Adipose tissue (tissue), 3 donors: Measurements from ENCODE around the gene COL4A6. TPM values are rescaled to one million over a fixed set of nuclear protein-coding genes. Genes with fewer than 3 reads are reported as not detected.

Source experiments
- H3K27ac ChIP-seq: one replicate; pipeline ENCODE4 v1.5.1; 2013; ENCODE audit warnings: low read depth, low read length
- WGBS, 3 donors: extraction: QIAGEN DNeasy Blood & Tissue Kit; methylation state at CpG; one replicate each; pipeline ENCODE4 v1.1.7; 2013; 5-methylcytosine and 5-hydroxymethylcytosine counted together
- polyA plus RNA-seq, 3 donors: library from polyadenylated mRNA; stranded (reverse); fragments of 200-250 nt; gene quantifications; one replicate each; pipeline ENCODE4 v1.2.3, GENCODE V29; 2013
- donor health status: healthy with polysubstance abuse.
- donor health status: Bipolar disorder and iron deficiency.
- donor health status: healthy.

COL4A6 gene
- polyA plus RNA-seq, 3 donors = 0.14 to 1.2 (median 0.46) TPM

DNA sequence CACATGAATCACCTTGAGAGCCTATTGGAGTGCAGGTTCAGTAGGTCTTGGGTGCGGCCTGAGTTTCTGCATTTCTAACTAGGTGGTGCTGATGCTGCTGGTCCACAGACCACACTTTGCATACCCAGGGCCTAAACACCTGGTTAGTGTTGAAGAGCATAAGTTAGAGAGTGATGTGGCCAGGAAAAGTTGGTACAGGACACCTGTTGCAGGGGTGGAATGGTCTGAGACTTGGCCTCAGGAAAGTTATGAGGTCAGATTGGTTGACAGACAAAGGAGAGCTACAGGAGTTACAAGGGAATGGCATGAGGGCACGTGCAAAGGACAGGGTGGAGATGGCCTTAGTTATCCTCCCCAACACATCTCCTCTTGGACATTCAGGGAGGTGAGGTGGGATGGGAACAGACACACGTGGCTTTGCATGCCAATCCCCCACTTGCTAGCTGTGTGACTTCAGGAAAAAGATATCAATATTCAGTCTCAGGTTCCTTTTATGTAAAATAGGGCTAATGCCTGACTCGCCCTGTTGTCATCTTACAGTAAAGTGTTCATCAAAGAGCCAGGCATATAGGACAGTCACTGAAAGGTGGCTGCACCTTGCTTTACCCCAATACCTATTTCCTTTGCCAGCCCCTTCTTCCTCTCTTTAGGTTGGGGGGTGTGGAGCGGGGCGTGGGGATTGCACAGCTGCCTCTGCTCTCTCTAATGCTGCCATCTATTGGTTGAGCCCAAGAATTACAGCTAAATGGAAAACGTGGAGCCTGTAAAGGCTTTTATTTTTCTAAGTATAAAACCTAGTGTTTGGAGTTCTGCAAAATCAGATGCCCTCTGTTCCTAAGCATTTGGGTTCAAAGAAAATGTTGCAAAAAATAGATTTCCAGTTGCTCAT is 299.2 kb downstream of the COL4A6 start:
- H3K27ac ChIP-seq = no peak overlapping the region
- 62 to 87% (median 82%) methylated on average over 7 of the region's 7 CpGs for WGBS, 3 donors

DNA sequence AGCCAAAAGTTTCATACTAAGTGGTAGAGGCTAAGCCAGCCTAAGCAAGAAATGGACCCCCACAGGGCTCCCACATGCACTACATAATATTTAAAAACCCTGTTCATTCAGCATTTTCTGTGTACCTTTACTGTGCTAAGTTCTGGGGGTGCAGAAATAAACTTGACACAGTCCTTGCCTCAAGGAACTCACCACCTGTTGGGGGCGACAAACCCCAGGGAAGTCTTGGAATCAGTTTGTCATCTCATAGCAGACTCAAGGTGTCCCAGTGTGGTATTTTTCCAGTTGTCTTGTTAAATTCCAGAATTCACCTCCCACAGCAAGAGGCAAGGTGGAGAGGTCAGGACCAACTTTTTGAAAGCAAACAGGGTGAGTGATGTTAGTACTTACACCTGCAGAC is 303.5 kb downstream of the COL4A6 start:
- WGBS, 3 donors = 56 to 94% (median 87%) methylated on average over 1 of the region's 1 CpG
- H3K27ac ChIP-seq = no peak overlapping the region

DNA sequence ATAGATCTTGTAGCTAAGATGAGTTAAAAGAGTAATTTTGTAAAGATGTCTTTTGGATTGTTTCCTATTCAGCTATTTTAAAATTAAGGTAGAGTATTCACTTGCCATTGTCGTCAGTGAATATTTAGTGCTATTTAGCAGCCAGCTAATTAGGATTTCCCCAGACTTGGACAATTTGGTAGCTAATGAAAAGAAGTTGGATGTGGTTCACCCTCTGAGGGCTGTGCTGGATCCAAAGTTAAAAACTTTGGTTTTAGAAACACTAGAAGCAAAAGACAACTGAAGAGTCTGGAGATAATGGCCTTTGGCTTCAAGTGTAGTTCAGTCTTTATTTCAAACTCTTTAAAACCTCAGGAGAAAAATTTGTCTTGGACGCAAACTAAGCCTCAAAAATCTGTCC is 305.3 kb downstream of the COL4A6 start:
- no peak overlapping the region for H3K27ac ChIP-seq
- 62 to 89% (median 68%) methylated on average over 2 of the region's 2 CpGs for WGBS, 3 donors

DNA sequence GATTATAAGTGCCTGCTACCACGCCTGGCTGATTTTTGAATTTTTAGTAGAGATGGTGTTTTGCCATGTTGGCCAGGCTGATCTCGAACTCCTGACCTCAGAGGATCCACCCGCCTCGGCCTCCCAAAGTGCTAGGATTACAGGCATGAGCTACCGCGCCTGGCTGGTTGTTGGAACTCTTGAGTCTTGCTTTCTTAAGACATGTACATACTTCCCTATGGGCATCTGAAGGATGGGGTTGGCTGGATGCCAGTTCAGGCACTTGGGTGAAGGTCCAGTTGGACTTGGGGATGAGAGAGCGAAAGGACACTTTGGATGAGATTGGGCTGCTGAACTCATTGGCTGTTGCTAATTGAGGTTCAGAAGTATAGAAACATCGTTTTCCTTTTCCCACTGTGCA is 306.2 kb downstream of the COL4A6 start:
- WGBS, 3 donors = 84 to 99% (median 95%) methylated on average over 8 of the region's 8 CpGs
- H3K27ac ChIP-seq = no peak overlapping the region

DNA sequence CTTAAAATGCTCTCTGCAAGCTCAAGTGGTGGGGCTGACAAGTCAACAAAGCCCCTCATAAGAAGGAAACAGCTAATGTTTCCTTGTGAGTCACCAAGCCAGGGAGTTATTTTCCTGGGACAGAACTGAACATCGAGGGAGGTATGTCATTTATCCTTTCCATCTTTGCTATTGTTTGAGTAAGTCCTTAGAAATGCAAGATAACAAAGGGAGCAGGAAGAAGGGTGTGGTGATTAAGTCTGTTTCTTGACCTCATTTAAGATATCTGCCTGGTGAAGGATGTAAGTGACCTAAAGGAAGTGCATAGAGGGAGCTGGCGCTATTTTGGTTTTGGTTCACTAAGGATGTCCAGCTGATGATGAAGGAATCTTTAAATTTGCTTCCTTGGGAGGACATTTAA is 306.8 kb downstream of the COL4A6 start:
- no peak overlapping the region for H3K27ac ChIP-seq
- WGBS, 3 donors = 61 to 72% (median 63%) methylated on average over 2 of the region's 2 CpGs

DNA sequence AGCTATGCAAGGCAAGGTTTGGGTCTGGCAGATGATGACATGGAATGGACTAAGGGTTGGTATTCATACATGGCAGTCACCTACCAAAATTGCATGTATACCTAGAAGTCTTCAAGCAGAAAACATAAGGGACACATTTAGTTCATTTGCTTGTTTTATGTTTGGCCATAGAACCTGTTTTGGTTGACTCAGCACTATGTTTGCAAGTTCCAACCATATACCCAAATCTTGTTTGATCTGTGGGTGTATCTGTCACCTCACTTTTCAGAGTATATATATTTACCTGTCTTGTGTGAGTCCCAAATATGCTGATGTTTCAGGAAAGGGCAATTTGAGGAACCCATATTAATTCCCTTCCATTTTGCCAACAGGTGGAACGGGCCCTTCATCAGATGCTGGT is 307.3 kb downstream of the COL4A6 start:
- H3K27ac ChIP-seq = no peak overlapping the region
- WGBS, 3 donors = 93 to 100% (median 97%) methylated on average over 1 of the region's 1 CpG

DNA sequence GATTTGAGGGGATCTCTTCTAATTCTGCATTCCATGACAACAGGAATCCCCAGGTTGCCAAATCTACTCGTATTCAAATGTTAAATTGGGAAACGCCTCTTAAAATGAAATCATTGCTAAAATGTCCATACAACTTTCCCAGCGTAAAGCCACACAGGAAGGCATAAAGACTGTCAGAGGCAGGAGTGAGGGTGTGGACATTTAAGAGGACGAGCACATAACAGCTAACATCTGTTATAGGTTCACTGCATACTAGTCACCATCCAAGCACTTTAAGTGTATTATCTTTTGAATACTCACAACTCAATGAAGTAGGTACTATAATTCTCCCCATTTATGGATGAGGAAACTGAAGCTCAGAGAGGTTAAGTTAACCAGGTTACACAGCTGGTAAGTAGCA is 311.1 kb downstream of the COL4A6 start:
- 59 to 93% (median 80%) methylated on average over 4 of the region's 4 CpGs for WGBS, 3 donors

DNA sequence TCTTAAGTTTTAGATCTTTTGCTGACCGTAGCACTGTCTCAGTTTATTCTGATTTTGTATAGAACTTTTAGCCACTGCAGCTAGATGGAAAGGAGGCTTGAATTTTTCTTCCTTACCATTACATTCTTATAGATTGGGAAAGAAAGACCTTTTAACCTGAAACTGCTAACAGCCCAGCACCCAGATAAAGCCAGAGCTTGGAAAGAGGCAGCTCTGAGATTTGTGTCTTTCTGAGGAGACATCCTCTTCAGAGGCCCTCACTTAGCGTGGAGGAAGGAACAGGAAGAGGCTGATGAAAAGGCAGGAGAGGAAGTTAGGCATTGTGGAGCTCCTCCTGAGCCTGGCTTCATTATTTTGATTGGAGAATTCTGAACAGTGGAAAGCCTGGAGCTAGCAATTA is 311.6 kb downstream of the COL4A6 start:
- 71 to 92% (median 72%) methylated on average over 2 of the region's 2 CpGs for WGBS, 3 donors
- H3K27ac ChIP-seq = no peak overlapping the region

More for the DNA sequence above, 311.1 kb downstream of the COL4A6 start:
- H3K27ac ChIP-seq = no peak overlapping the region

DNA sequence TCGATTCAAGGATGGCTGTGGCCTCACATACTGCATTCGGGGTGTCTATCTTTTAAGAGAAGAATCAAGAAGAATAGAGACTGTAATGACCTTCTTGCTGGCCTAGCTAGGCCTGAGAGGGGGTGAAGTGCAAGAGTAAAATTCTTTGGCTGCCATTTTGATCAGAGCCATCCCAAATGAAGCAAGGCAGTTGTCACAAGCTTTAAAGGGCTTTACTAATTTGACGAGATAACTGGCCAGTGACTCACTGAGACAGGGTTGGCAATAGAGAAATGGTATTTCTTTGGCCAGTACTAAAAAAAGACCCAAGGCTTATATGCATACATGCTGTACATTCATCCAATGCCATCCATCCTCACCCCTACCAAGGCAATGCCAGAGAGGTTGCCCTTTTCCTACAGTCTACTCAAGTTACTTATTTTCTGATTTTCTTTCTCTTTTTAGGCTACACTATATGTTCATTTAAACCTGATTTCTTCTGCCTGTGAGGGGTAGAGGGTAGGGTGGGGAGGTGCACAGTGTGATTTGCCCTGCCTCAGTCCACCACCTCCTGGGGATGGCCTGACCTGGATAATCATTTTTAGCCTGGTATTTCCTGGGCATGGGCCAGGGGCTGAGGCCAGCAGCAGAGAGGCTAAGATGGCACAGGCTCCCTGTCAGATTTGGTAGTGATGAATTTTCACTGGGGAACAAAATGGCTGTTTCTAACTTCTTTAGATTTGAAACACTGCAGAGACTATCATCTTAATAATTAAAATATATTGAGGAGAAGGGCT is 314.4 kb downstream of the COL4A6 start:
- WGBS, 3 donors = 81 to 97% (median 97%) methylated on average over 3 of the region's 3 CpGs
- no peak overlapping the region for H3K27ac ChIP-seq

DNA sequence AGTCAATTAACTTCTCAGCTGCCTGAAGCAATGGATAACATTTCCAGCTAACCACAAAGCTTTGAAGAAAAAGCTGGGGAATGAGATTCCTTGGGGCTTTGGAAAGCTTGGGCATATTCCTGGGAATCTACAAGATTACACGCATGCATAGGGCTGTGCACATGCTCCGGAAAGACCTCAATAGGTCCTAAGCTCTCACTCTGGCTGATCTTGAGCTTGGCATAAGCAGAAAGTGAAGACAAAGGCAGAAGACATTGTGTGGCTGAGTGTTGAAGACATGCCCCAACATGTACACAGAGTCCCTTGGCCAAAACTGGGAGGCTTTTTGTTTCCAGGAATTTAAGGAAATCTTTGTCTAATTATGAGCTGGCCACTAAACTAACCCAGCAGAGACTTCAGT is 315.5 kb downstream of the COL4A6 start:
- 66 to 87% (median 69%) methylated on average over 2 of the region's 2 CpGs for WGBS, 3 donors
- no peak overlapping the region for H3K27ac ChIP-seq

DNA sequence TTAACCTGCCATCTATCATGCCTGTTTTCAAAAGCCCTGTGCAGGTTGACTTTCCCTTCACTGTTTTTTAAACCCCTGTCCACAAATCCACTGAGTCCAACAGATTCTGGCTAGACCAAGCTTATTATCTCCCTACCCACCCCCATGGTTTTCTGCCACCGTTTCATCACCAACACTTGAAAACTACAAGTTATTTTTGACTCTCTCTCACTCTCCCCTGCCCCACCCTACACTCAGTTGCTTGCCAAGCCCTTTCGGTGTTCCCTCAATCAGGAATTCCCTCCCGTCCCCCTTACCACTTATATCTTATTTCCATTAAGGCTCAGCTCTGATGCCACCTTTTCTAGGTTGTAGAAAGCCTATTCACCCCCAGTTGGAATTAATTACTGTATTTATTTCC is 316.9 kb downstream of the COL4A6 start:
- 36 to 76% (median 63%) methylated on average over 3 of the region's 3 CpGs for WGBS, 3 donors
- H3K27ac ChIP-seq = no peak overlapping the region

DNA sequence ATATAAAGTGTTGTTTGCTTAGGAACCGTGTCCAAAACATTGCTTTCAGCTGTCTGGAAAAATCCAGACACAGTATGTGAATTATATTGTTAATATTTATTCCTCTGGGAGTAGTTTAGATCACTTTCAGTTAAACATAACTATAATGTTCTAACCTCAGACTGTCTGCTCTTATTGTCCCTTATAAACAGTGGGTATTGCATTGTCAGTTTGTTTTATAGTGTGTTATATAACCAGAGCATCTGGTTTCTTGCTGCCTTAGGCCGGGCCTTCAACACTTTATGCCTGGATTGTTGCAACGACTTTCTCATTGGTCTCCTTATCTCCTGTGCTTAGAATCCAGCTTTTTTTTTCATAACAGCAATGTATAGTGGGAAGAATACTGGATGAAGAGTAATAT is 320.2 kb downstream of the COL4A6 start:
- no peak overlapping the region for H3K27ac ChIP-seq
- WGBS, 3 donors = 69 to 89% (median 70%) methylated on average over 3 of the region's 3 CpGs

DNA sequence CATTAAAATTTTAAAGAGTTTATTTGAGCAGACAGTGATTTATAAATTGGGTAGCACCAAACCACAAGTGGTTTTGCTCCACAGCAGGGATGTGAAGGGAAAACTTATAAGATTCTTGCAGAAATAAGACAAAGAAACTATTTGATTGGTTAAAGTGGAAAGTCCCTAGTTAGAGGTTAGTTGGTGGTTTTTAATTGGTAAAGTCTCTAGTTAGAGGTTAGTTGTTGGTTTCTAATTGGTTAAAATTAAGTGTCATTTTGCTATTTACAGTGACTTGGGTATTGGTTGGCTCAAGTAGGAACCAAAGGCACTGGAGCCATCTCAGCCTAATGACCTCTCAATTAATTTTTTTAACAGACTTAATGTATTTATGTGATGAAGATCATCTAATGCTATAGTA is 323.7 kb downstream of the COL4A6 start:
- H3K27ac ChIP-seq = no peak overlapping the region

Other genes with a start within 250 kb of the COL4A6 start
- 1 to 10 TPM in 2 of 3 donors, under 1 TPM in 1; 0.43 to 8.1 (median 2.3) TPM for gene COL4A5, start 1.4 kb upstream of the COL4A6 start, polyA plus RNA-seq